Iris pigment epithelial cell (primary cell): ENCODE data around the gene SYNPR.

Source experiments
- DNase-seq: peaks from one replicate; pipeline ENCODE4 v3.0.0-alpha.2; 2011; ENCODE audit warnings: low read depth

SYNPR gene

GRCh38 chr3:63473641-63474166, 195.6 kb downstream of the SYNPR start:
- no peak for DNase-seq

GRCh38 chr3:63474828-63475518, 196.9 kb downstream of the SYNPR start:
- no peak for DNase-seq

- no peak for DNase-seq
Observed at GRCh38 chr3:63477494-63478129, 199.5 kb downstream of the SYNPR start.

- no peak for DNase-seq
Observed at GRCh38 chr3:63478990-63479660, 201.0 kb downstream of the SYNPR start.

GRCh38 chr3:63479661-63480035, 201.5 kb downstream of the SYNPR start:
- DNase-seq: no peak

DNA sequence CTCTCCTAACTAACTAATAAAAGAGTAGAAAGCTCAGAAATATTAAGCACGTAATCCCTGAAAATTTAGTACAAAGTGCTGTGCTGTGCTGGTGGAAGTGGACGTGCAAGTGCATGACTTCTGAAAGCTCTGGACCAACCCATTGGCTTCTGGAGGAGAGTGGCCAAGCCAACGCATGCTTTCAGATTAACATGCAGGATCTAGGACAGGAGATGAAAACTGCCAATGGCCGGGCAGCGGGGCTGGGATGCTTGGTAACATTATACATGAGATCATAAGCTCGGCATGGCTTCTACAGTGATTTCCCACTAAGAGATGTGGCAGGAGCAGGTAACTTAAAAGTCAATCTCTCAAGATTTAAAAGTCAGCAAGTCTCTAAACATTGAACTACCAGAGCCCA, 203.5 kb downstream of the SYNPR start:
- DNase-seq: no peak

DNA sequence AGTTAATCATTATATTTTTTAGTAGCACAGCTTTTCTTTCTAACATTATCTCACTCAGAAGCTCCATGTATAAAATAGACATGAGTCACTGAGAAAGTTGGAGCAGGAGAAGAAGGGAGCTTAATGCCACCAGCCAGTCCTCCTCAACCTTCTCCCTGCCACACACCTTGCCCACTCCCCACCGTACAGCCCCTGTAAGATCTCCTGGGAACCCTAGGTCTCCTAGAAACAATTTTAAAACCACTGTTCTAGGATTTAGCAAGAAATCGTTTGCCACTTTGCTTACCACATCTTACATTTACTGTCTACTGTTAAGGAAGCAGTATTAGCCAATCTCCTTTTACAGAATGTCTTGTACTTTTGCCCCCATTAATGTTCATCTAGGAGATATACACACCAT, 204.2 kb downstream of the SYNPR start:
- DNase-seq: no peak

DNA sequence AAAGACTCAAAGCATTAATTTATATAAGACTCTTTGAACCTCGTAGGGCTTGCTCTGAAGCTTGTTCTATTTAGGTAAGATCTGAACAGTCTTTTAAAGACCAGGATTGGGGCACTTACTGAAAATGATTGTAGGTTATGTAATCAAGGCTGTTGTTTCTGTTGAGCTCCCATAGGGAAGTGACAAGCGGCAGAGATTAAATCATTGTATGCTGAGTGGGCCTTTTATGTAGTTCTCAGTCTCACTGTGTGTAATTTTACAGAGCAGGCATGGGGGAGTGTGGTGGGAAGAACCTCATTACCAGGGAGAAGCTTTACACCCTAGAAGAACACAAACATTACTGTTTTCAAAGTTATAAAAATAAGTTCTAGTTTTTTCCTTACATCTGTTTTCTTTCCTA, 214.4 kb downstream of the SYNPR start:
- no peak for DNase-seq

DNA sequence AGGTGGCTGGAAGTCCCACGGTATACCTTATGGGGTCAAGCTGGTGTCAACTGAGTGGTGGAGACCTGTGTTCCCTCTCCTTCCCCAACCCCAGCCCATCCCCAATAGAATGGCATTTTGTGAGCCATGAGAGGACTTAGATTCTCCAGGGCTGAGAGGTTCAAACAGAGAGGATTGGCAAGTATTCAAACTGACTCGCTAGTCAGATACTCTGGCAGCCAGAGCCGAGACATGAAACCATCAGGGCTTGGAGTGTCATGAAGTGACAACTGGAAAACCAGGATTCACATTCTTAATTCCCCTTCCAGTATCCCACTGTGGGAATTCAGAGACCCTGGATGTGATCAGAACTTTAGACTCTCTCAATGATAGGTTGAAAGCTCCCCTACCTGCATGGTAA, 215.0 kb downstream of the SYNPR start:
- no peak for DNase-seq

GRCh38 chr3:63494646-63495045, 216.5 kb downstream of the SYNPR start:
- DNase-seq: no peak

DNA sequence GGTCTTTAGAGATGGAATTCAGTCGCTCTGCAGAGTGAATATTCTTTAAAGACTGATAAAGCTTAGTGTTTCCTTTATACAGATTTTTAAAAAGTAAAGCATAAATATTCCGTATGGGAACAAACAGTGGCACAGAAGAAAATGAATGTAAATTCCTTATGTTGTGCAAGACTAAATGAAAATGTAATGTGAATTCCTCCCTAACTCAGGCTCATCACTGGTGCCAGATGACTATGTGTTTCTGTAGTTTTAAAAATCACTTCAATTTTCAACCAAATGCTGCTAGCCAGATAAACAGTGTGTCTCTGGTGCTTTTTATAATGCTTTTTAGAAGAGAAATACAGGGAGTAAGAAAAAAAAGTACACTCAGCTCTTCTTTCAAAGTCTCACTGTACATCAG, 219.5 kb downstream of the SYNPR start:
- no peak for DNase-seq

DNA sequence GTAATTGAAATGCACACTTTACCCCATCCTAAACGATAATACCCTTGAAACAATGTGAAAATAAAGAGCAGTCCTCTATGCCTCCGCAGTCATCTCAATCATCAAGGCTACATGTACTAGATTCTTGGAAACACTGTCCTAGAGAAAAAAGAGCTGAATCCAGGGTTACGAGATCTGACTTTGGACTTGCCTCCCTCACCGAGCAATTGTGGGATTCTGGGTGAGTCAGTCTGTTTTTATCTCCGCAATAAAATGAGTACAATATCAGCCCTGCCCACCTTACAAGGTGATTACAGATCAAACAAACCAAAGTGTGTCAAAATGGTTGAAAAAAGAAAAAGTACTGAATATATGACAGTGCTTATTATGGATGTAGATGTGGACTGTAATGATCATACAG, 222.1 kb downstream of the SYNPR start:
- no peak for DNase-seq

DNA sequence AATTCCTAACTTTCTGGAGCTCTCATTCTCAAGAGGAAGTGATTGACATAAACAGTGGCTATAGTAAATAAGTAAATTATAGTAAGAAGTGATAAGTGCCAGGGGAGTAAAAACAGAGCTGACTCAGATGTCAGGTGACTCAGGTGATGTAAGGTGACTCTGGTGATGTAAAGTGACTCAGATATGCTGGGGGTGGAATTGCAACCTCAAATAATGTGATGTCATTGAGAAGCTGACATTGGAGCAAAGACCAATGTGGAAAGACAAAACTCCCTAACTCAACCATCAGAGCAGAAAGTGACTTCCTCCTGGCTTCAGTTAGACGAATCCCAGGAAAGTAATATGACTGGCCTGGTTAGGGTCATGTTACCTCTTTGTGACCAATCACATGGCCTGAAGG, 230.2 kb downstream of the SYNPR start:
- no peak for DNase-seq

- DNase-seq: no peak
Observed at GRCh38 chr3:63508771-63509170, 230.7 kb downstream of the SYNPR start.

GRCh38 chr3:63513791-63514190, 235.7 kb downstream of the SYNPR start:
- no peak for DNase-seq

- DNase-seq: no peak
Observed at GRCh38 chr3:63514678-63515077, 236.6 kb downstream of the SYNPR start.

- DNase-seq: peak; percentile 31
Observed at GRCh38 chr3:63519426-63519825, 241.3 kb downstream of the SYNPR start.

DNA sequence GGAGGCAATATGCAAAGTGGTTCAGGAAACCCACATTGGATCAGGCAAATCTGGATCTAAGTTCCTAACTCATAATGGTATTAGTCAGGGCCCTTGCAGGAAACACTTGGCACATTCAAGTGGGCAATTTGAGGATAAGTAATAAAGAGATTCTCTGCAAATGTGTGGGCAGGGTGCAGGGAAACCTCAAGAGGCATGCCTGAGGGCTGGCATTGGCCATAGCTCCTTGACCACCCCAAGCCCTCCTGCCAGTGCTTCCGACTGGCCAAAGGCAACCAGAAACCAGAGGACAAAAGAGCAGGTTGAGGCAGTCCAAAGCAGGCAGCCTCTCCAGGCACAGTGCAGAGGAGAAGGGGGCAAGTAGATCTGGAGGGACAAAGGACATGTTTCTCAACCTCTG, 243.5 kb downstream of the SYNPR start:
- DNase-seq: no peak

- DNase-seq: peak; percentile 1
Observed at GRCh38 chr3:63523100-63523499, 245.0 kb downstream of the SYNPR start.

DNA sequence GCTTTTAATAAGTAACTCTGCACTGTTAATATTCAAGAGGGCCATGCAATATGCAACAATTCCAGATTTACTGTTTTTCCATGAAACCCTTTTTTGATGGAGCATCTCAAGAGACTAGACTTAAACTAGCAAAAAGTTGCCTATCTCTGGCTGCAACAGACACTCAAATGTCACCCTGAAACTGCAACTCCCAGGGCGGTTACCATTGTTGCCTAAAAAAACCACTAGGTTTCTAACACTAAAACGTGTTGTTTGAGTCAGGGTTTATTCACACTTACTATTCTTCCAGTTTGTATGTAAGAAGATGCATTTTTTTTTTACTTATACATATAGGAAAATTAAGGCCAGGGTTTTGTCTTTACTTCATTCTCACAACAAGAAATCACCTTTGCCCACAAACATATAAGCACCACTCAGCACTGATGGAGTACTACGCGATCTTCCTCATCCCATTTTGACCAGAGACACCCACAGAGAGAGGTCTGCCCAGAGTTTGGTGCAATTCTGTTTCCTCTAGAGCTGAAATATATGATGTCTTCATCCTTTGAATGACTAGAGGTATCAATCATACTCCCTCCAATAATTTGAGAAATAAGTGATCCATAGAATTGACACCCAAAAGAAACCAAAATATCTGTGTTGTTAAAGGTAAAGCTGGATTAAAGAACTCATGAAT, 250.4 kb downstream of the SYNPR start:
- no peak for DNase-seq

- no peak for DNase-seq
Observed at GRCh38 chr3:63532521-63532920, 254.4 kb downstream of the SYNPR start.

DNA sequence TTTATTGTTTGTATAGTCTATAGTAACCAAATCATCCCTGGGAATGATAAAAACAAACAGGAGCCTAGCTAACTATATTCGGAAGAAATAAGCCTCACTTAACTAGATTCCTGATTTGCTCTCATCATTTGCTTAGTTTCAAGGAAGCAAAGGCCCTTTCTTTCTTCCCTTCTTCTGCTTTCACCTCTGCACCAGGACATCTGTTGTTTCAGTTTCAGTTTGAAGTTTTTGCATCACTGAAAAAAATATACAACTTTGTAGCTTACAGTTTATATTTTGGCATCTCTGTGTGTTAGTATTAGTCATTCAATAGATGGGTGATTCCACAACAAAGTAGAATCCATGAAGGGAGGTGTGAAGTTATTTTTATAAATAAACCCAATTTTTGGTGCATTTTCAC, 260.8 kb downstream of the SYNPR start:
- peak; percentile 5 for DNase-seq

- no peak for DNase-seq
Observed at GRCh38 chr3:63555767-63556166, 277.7 kb downstream of the SYNPR start.
